ENCODE results near the gene PGAP6.
"Not testable (repeated sequence)": the region's sequence is repeated elsewhere in the genome, so short reads cannot be mapped to it uniquely, and the experiment has no call there.

Gene PGAP6

DNA sequence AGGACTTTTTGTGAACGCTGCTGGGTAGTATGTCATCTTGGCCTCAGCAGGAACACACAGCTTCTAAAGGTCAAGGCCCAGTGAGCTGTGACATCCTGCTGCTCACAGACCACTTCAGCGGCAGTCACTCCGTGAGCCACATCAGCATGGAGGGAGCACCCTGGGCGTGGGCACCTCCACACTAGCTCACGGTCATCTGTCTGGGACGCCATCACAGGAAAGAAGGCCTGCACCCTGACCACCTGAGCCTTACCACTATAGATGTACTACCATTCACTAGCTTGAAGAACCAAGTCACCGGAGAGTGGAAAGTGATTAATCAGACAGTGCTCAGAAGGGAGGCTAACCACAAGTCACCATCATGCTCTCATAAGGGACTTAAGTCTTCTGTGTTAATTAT, 32.6 kb downstream of the PGAP6 start:
- DNase-seq (ENCODE audit: low read depth), result no peak

DNA sequence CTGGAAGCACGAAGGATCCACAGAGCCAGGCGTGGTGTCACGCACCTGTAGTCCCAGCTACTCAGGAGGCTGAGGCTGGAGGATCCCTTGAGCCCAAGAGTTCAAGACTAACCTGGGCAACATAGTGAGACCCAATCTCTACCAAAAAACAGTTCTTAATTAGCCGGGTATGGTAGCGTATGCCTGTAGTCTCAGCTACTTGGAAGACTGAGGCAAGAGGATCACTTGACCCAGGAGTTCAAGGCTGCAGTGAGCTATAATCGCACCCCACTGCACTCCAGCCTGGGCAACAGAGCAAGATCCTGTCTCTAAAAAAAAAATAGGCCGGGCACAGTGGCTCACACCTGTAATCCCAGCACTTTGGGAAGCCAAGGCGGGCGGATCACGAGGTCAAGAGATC, 33.3 kb downstream of the PGAP6 start:
- not testable (repeated sequence) for DNase-seq (ENCODE audit: low read depth)

DNA sequence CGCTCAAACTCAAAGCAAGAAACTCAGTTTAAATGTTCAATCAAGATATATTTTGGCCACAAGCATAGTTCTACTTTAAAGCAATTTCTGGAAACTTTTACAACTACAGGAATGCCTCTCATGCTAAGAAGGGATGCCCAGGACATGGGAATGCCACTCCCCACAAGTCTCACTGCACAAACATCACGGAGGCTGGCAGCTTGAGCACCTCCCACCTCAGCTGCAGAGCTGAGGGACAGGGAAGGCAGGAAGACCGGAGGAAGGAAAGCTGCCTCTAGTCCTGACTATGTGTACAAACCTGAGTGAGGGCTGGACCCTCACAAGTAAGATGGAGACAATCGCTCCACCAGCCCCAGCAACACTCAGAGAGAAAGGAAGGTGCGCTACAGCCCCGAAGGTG, 34.6 kb downstream of the PGAP6 start:
- DNase-seq (ENCODE audit: low read depth), result no peak

DNA sequence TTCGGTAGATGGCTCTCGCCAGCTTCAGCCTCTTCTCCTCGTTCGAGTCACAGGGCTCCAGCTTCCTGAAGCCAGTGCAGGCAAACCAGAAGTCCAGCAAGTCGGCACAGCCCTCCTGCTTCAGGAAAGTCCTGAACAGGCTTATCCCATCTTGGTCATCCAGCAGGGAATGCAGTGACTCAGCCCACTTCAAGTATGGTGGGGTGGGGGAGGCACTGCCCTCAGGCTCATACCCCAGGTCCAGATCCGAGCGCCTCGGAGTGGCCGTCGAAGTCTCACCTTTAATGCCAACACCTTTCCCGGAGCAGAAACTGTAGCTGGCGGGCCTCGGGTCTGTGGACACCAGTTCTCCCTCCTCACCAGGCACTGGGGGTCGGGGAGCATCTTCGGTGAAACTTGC, 35.2 kb downstream of the PGAP6 start:
- DNase-seq (ENCODE audit: low read depth), result peak; percentile 61

DNA sequence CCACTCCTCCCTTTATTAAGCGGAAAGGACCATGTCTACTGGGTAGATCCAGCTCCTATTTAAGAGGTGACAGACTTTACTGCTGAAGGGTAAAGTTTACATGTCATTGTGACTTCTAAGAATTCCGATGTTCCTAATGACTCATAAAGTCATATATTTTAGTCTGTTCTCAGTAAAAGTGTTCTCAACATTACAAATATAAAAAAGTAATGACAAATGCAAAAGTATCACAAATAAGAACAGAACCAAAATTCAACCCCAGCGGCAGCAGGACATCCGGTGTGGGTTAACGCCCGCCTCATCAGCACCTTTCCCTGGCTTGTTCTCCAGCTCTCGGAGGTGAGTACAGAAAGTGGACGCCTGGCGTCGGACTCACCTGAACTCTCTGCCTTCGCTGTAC, 36.0 kb downstream of the PGAP6 start:
- DNase-seq (ENCODE audit: low read depth), result no peak

DNA sequence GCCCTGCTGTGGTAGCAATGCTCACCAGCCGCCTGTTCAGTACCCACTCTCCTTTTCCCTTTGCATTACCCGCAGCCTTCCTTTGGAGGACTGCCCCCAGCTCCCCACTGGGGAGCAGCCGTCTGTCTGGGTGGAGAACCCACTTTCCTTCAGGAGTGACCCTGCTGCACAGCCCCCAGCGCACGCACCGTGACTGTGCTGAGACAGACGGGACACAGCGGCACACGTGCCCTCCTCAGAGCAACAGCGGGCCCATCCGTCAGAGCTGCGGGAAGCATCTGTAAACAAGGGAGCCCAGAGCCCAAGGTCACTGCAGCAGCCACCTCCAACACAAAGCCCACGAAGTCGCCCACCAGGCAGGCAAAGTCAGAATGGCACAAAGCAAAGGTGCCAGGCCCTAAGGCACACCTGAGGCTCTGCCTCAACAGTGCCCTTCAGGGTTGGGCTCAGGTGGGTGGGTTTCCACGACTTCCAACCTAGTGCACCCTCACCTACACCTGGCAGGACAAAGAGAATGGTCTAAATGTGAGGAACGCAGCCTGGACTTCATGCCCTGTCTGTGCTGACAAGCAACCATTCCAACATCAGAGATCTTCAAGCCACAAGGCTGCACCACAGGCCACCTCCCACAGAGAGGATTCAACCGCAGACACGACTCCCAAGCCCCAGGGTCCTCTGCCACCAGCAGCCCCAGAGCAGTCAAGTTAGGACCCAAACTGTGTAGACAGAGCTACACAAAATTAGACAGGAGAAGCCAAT, 39.1 kb downstream of the PGAP6 start:
- DNase-seq (ENCODE audit: low read depth), result no peak

DNA sequence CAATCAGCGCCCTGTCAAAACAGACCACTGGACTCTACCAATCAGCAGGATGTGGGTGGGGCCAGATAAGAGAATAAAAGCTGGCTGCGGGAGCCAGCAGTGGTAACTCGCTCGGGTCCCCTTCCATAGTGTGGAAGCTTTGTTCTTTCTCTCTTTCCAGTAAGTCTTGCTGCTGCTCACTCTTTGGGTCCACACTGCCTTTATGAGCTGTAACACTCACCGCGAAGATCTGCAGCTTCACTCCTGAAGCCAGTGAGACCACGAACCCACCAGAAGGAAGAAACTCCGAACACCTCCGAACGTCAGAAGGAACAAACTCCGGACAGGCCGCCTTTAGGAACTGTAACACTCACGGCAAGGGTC, 39.8 kb downstream of the PGAP6 start:
- not testable (repeated sequence) for DNase-seq (ENCODE audit: low read depth)

DNA sequence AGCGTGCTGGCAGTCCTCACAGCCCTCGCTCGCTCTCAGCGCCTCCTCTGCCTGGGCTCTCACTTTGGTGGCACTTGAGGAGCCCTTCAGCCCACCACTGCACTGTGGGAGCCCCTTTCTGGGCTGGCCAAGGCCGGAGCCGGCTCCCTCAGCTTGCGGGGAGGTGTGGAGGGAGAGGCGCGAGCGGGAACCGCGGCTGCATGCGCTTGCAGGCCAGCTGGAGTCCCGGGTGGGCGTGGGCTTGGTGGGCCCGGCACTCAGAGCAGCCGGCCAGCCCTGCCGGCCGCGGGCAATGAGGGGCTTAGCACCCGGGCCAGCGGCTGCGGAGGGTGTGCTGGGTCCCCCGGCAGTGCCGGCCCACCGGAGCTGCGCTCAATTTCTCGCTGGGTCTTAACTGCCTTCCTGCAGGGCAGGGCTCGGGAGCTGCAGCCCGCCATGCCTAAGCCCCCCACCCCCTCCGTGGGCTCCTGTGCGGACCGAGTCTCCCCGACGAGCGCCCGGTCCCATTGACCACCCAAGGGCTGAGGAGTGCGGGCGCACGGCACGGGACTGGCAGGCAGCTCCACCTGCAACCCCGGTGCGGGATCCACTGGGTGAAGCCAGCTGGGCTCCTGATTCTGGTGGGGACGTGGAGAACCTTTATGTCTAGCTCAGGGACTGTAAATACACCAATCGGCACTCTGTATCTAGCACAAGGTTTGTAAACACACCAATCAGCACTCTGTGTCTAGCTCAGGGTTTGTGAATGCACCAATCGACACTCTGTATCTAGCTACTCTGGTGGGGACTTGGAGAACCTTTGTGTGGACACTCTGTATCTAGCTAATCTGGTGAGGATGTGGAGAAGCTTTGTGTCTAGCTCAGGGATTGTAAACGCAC, 40.4 kb downstream of the PGAP6 start:
- not testable (repeated sequence) for DNase-seq (ENCODE audit: low read depth)

DNA sequence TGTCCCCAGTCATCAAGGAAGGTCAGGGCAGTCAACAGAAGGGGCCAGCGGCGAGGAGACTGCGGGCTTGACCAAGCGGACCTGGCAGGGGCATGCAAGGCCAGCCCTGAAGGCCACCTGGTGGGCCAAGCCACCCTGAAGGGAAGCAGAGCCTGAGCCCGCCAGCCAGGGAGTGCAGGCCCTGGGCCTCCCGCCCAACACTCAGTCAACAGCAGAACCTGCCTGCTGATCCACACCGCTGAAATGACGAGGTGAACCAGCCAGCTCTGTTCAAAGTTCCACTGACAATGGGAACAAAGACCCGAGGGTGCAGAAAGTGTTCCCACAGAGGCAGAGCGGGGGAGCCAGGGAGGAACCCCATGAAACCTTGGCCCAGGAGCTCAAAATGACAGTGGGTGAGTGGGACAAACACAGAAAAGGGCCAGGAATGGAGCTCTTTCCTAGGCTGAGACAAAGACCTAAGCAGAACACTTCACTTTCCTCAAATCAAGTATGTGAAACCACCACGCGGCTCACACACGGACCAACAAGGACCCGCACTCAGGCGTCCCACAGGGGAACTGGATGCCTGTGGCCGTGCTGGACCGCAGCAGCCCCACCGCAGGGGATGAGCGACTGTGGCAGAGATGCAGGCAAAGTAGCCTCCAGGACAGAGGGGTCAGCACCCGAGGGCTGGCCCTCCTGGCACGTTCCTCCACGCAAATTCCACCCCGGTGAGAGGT, 41.2 kb downstream of the PGAP6 start:
- DNase-seq (ENCODE audit: low read depth), result no peak

DNA sequence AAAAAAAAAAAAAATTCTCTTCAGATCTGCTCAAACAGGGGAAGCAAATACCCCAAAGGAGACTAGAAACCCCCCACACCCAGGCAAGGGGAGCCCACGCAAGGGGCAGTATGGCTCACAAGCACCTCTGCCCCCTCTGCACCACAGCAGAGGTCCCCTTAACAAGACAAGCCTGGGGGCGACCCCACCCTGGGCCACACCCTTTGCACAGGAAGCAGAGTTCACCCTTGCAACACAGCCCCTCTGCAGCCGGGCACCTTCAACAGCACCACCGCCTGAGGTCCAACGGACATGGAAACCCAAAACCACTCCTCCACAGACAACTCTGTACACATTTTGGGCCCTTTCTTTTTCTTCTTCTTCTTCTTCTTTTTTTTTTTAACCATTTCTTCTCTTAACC, 42.1 kb downstream of the PGAP6 start:
- DNase-seq (ENCODE audit: low read depth), result no peak

DNA sequence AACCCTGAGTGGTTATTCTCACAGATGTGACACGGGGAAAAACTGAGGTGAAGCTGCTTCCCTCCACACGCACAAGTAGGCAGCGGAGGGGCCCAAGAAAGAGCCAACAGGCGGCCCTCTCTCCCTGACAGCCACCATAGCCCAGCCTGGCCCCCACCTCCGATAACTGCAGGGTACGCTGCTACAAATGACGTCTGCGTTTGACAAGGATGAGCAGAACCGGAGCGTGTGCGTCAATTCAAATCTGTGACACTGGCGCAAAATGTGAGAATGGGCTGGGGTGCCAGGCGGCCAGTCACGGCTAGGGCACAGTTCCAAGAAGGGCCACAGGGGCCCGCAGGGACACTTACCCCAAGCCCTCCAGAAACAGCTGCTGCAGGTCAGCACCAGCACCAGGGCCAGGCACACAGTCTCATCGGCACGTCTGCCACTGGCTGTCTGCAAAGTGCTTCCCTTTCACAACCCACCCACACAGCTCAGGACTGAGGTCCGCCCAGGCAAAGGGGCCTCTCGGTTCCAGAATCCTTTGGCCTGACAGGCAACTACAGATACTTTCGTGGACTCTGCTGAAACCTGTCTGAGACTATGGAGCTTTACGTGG, 43.7 kb downstream of the PGAP6 start:
- no peak for DNase-seq (ENCODE audit: low read depth)

DNA sequence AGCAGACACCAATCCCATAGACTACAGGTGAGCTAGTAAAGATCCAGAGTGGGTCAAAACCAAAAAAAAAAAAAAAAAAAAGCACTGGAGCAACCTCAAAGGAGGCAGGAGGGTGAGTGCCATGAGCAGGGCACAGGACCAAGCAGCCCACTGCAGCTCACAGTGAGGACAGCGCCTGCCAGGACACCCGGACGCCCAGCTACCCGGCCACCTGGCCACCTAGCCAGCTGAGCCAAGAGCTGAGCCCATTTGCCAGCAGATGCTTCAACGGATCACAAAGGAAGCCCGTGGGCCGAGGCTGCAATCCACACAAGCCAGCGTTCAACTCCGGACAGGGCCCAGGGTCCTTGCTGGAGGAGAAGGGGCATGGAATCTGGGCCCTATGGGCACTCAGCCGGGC, 44.3 kb downstream of the PGAP6 start:
- no peak for DNase-seq (ENCODE audit: low read depth)

DNA sequence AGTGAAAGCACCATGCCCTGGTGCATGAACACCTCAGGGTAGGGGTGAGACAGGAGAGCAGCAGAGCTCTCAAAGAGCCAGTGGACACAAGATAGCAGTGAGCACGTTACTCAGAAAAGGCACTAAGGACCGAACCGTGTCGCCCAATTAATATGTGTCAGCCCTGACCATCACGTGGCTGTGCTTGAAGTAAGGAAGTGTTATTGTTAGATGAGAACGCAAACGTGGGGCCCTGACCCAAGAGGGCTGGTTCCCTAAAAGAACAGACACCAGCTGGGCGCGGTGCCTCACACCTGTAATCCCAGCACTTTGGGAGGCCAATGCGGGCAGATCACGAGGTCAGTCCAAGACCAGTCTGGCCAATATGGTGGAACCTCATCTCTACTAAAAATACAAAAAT, 45.5 kb downstream of the PGAP6 start:
- DNase-seq (ENCODE audit: low read depth), result no peak

DNA sequence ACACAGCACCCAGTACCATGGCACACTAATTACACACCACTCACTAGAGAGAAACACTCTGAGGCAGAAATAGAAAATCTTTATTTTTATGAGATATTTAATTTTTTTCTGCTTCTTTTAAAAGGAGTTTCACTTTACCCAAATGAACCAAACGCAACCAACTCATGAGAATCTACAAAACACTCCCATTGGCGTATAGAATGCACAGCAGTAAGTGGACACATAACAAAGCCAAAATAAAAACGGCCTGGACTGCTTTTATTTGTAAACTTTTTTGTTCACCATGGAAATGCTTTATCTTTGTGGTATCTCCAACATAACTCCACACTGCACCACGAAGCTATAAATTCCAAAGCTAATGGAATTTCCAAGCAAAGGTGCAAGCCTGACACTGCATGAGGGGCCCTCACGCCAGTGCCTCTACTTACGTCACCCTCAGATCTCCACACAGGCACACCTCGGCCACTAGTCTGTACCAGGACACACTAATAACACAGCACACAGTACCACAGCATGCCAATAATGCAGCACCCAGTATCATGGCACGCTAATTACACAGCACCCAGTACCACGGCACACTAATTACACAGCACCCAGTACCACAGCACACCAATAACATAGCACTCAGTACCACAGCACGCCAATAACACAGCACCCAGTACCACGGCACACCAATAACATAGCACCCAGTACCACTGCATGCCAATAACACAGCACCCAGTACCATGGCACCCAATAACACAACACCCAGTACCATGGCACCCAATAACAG, 46.7 kb downstream of the PGAP6 start:
- DNase-seq (ENCODE audit: low read depth), result not testable (repeated sequence)

DNA sequence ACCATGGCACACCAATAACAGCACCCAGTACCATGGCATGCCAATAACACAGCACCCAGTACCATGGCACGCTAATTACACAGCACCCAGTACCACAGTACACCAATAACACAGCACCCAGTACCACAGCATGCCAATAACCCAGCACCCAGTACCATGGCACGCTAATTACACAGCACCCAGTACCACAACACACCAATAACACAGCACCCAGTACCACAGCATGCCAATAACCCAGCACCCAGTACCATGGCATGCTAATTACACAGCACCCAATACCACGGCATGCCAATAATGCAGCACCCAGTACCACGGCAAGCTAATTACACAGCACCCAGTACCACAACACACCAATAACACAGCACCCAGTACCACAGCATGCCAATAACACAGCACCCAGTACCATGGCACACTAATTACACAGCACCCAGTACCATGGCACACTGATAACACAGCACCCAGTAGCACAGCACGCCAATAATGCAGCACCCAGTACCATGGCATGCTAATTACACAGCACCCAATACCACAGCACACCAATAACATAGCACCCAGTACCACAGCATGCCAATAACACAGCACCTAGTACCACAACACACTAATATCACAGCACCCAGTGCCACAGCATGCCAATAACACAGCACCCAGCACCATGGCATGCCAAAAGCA, 47.5 kb downstream of the PGAP6 start:
- not testable (repeated sequence) for DNase-seq (ENCODE audit: low read depth)

DNA sequence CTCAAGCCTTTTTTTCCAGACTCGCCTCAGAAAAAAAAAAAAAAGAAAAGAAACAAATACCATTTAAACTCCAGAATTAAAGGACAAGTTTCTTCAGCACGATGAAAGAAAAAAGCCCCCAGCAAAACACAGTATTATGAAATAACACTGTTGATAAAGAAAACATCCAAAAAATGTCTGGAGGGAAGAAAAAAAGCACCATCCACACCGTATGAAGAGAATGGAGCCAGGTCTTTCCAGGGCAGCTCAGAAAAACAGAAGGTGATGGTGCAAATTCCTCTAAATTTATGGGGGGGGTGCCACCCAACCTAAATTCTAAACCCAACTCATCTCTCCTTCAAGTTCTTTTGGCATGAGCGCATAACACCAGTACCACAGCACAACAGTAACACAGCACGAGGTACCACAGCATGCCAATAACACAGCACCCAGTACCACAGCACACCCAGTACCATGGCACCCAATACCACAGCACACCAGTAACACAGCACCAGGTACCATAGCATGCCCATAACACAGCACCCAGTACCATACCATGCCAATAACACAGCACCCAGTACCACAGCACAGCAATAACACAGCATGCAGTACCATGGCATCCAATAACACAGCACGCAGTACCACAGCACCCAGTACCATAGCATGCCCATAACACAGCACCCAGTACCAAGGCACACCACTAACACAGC, 48.2 kb downstream of the PGAP6 start:
- DNase-seq (ENCODE audit: low read depth), result no peak

DNA sequence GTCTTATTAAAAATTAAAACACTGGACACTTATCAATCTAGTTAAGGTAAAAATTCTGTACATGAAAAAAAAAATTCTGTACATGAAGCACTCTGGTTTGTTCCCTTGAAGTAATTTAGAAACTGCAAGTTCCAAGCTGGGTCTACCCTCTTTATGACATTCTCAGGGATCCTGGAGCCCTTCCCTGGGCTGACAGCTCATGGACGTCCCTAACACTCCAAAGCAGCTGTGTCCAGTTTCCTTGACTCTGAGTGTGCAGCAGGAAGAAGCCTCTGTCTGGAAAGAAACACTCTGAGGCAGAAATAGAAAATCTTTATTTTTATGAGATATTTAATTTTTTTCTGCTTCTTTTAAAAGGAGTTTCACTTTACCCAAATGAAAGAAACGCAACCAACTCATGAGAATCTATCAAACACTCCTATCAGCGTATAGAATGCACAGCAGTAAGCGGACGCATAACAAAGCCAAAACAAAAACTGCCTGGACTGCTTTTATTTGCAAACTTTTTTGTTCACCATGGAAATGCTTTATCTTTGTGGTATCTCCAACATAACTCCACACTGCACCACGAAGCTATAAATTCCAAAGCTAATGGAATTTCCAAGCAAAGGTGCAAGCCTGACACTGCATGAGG, 50.5 kb downstream of the PGAP6 start:
- DNase-seq (ENCODE audit: low read depth), result not testable (repeated sequence)

DNA sequence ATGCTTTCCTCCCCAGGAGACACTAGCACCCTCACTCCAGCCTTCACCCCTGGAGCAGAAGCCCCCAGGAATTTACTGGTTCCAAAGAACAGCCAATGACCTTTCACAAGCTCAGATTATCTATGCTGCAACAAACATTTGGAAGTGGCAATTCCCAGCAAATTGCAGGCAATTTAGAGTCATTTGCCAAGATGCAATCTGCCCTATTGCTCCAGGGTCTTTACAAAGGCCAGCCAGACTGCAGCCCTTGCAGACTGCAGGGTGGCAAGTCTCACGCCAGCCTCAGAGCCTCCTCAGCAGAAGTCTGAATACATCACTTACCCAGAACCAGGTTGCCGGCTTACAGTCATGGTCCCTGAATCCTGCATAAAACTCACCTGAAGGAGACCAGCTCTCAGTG, 51.0 kb downstream of the PGAP6 start:
- DNase-seq (ENCODE audit: low read depth), result no peak

DNA sequence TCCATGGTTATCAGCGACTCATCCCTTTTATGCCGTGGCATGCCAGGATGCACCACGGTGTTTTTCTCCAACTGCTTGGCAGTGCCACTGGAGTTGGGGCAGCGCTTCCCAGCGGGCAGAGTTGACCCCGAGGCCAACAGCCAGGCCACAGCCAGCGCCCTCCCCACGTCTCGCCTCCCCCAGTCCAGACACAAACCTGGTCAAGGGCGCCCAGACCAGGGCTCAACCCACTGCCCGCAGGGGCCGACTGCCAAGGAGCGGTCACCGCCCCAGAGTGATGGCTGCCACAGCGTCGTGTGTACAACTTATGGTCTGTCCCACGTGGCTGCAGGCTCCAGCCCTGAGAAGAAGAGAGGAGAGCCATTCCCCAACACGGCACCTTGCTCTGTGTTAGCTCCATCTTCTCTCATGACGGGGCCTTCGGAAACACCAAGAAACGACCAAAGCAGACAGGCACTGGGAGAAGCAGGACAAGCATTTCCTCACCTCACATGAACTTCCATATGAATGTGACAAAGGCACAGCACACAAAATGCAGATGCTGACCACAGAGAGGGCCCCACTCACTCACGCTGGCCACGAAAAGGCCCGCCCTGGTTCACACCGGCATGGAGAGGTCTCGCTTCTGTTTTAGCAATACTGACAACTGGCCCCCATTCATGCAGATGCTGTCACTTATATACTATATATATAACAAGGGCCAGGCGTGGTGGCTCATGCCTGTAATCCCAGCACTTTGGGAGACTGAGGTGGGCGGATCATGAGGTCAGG, 56.2 kb downstream of the PGAP6 start:
- no peak for DNase-seq (ENCODE audit: low read depth)

Data from ELR (cell line).